A673 (cell line): ENCODE results near the gene MCUB. TPM values are rescaled to one million over a fixed set of nuclear protein-coding genes. Genes with fewer than 3 reads are reported as not detected.

ENCODE experiments used
- BruUV-seq: library from RNA; stranded (reverse); fragments of 400-500 nt; replicated peaks from 2 replicates; lab custom pipeline; 2021; lab: Mats Ljungman, UMichigan
- CTCF ChIA-PET: fragments of 300-600 bp; sonication (Branson Sonifier 250); formaldehyde crosslinking; loops from one replicate; lab custom pipeline; 2022; ENCODE audit warnings: antibody characterized with exemption; lab: Charles Lee
- POLR2A ChIA-PET: fragments of 300-600 bp; sonication (Branson Sonifier 250); formaldehyde crosslinking; loops from one replicate; lab custom pipeline; 2022; ENCODE audit warnings: antibody characterized with exemption; ENCODE audit not compliant: low non-redundant PET; lab: Charles Lee
- DNase-seq: peaks from one replicate; pipeline ENCODE4 v3.0.0-alpha.2; 2015; ENCODE audit warnings: low spot score
- H3K27ac ChIP-seq: fragments of 200-600 bp; sonication (generic); 2 replicates; pipeline ENCODE4 v1.5.1; 2016; ENCODE audit warnings: mixed run types, low read depth, mild to moderate bottlenecking, mixed read lengths, antibody characterized with exemption, low read length; ENCODE audit not compliant: poor library complexity, severe bottlenecking
- H3K27me3 ChIP-seq: fragments of 200-600 bp; sonication (generic); replicated peaks from 2 replicates; pipeline ENCODE4 v1.6.1; 2017; ENCODE audit warnings: mixed run types, low read depth, mild to moderate bottlenecking, mixed read lengths, antibody characterized with exemption, low read length; ENCODE audit not compliant: insufficient read depth, poor library complexity
- H3K36me3 ChIP-seq: fragments of 200-600 bp; sonication (generic); 2 replicates; pipeline ENCODE4 v1.6.1; 2016; ENCODE audit warnings: mixed run types, mild to moderate bottlenecking, mixed read lengths, antibody characterized with exemption, low read length; ENCODE audit not compliant: insufficient read depth, poor library complexity, severe bottlenecking
- H3K4me1 ChIP-seq: fragments of 200-600 bp; sonication (generic); 2 replicates; pipeline ENCODE4 v1.6.1; 2017; ENCODE audit warnings: mixed run types, mild to moderate bottlenecking, mixed read lengths, antibody characterized with exemption, low read length; ENCODE audit not compliant: insufficient read depth, poor library complexity, severe bottlenecking
- H3K4me3 ChIP-seq: fragments of 200-600 bp; sonication (generic); 2 replicates; pipeline ENCODE4 v1.5.1; 2016; ENCODE audit warnings: low read depth, mixed run types, mild to moderate bottlenecking, mixed read lengths, low read length; ENCODE audit not compliant: poor library complexity, severe bottlenecking
- H3K9me3 ChIP-seq: fragments of 200-600 bp; sonication (generic); 2 replicates; pipeline ENCODE4 v1.6.1; 2016; ENCODE audit warnings: mixed run types, low read depth, mild to moderate bottlenecking, mixed read lengths, antibody characterized with exemption, low read length; ENCODE audit not compliant: poor library complexity, severe bottlenecking
- EZH2 ChIP-seq: fragments of 200-600 bp; sonication (generic); IDR thresholded peaks from 2 replicates; pipeline ENCODE4 v1.6.1; 2017; ENCODE audit warnings: borderline replicate concordance, low read depth, mild to moderate bottlenecking, mixed read lengths, antibody characterized with exemption, low read length; ENCODE audit not compliant: poor library complexity, severe bottlenecking
- intact Hi-C: fragments of 100-400 bp; cut with micrococcal nuclease; formaldehyde crosslinking; loops from one replicate; pipeline ENCODE4 v1.10.0; 2022; ENCODE audit not compliant: unreplicated experiment
- total RNA-seq: library from RNA; stranded (reverse); gene quantifications from 2 replicates; pipeline ENCODE4 v1.2.3, GENCODE V29; 2021
- TF ChIP-seq, protein P1 (sequence below): fragments of 300-800, 200-600 bp; sonication (generic); conservative IDR thresholded peaks from 2 replicates; pipeline ENCODE4 v1.5.1; 2017; ENCODE audit warnings: low read depth, mild to moderate bottlenecking, antibody characterized with exemption, low read length, moderate library complexity, mixed read lengths

MCUB gene
- total RNA-seq, 1 experiment from 2014 or later, result 30.0 TPM

GRCh38 chr4:109690690-109691410 is 130.8 kb downstream of the MCUB start:
- Histone ChIP-seq H3K27me3 (no peaks in the 10 kb centered on the region), H3K36me3 (peaks cover 49% of the 10 kb centered on the region), H3K4me1 (no peaks in the 10 kb centered on the region), H3K9me3 (no peaks in the 10 kb centered on the region), H3K27ac (no peak overlapping the region), H3K4me3 (no peak overlapping the region)
- TF ChIP-seq, protein P1, sequence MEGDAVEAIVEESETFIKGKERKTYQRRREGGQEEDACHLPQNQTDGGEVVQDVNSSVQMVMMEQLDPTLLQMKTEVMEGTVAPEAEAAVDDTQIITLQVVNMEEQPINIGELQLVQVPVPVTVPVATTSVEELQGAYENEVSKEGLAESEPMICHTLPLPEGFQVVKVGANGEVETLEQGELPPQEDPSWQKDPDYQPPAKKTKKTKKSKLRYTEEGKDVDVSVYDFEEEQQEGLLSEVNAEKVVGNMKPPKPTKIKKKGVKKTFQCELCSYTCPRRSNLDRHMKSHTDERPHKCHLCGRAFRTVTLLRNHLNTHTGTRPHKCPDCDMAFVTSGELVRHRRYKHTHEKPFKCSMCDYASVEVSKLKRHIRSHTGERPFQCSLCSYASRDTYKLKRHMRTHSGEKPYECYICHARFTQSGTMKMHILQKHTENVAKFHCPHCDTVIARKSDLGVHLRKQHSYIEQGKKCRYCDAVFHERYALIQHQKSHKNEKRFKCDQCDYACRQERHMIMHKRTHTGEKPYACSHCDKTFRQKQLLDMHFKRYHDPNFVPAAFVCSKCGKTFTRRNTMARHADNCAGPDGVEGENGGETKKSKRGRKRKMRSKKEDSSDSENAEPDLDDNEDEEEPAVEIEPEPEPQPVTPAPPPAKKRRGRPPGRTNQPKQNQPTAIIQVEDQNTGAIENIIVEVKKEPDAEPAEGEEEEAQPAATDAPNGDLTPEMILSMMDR, result no peak
- no peak for TF ChIP-seq EZH2
- POLR2A ChIA-PET, result no interaction called here
- DNase-seq, result no peak
- intact Hi-C loops, result no loop called here
- CTCF ChIA-PET, result no interaction called here
- no TSS peak for BruUV-seq

GRCh38 chr4:109691411-109691920 is 131.4 kb downstream of the MCUB start:
- BruUV-seq, result no TSS peak
- ChIA-PET CTCF (no interaction called here), POLR2A (no interaction called here)
- H3K9me3 ChIP-seq, result no peaks in the 10 kb centered on the region
- intact Hi-C loops, result no loop called here
- DNase-seq, result no peak
- H3K36me3 ChIP-seq, result peaks cover 50% of the 10 kb centered on the region
- no peak overlapping the region for H3K4me3 ChIP-seq
- H3K27ac ChIP-seq, result no peak overlapping the region
- TF ChIP-seq, protein P1, result no peak
- no peak for TF ChIP-seq EZH2
- H3K4me1 ChIP-seq, result no peaks in the 10 kb centered on the region
- H3K27me3 ChIP-seq, result no peaks in the 10 kb centered on the region

DNA sequence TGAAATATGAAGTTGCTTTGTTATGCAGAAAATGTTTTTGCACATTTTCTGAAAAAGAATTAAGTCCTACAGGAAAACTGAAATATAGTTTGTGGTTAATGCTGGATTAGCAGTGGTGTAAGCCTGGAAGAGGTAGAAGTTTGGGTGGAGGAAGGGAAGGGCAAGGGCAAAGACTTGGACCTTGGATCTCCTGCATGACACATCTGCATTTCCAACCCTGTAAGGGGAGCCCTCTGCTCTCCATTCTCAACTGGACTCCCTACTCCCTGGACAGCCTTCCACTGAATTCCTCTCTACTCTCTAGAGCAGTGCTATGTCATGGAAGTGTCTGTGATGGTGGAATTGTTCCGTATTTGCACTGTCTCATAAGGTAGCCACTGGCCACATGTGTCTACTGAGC is 138.6 kb downstream of the MCUB start:
- Histone ChIP-seq H3K36me3 (peaks cover 25% of the 10 kb centered on the region), H3K9me3 (no peaks in the 10 kb centered on the region), H3K27ac (no peak overlapping the region), H3K4me3 (no peak overlapping the region), H3K4me1 (peaks cover 7% of the 10 kb centered on the region), H3K27me3 (no peaks in the 10 kb centered on the region)
- TF ChIP-seq, protein P1, result no peak
- TF ChIP-seq EZH2, result no peak
- CTCF ChIA-PET, result interaction anchor here (0.5 kb wide), 1 partner anchor 28 kb away, joined by 4 read pairs; no protein-coding TSS in a partner anchor
- intact Hi-C loops, result no loop called here
- POLR2A ChIA-PET, result no interaction called here
- no peak for DNase-seq
- BruUV-seq, result no TSS peak
